Gastrocnemius medialis (tissue), 4 donors: ENCODE data around the gene ZFP62. TPM values are rescaled to one million over a fixed set of nuclear protein-coding genes. Genes with fewer than 3 reads are reported as not detected.
A peak's percentile ranks its signal among the peaks of the same experiment; 100 is the strongest.

Experiments used
- ATAC-seq, 2 donors: fragments of 150-250 bp; one replicate each; pipeline ENCODE4 v1.9.1; 2016
- DNase-seq, 2 donors: peaks; one replicate each; pipeline ENCODE4 v3.0.0-alpha.2; 2019
- H3K27ac ChIP-seq, 4 donors: fragments of 200-600 bp; sonication (generic); 1 replicate in 1 of 4; 2 replicates in 3 of 4; pipeline ENCODE4 v1.5.1; 2016 to 2018; ENCODE audit warnings: mild to moderate bottlenecking in 2 of 4, moderate library complexity in 1 of 4
- H3K27me3 ChIP-seq, 3 donors: fragments of 200-600 bp; sonication (generic) in 2 of 3; 1 replicate in 1 of 3; 2 replicates in 2 of 3; pipeline versions ENCODE4 v1.5.1 to v1.6.0; 2016 to 2019; ENCODE audit warnings: mild to moderate bottlenecking in 1 of 3, moderate library complexity in 1 of 3
- H3K36me3 ChIP-seq, 2 donors: fragments of 200-600 bp; sonication (generic) in 1 of 2; one replicate each; pipeline ENCODE4 v1.5.1; 2017 to 2018
- H3K4me1 ChIP-seq, 2 donors: fragments of 200-600 bp; sonication (generic) in 1 of 2; one replicate each; pipeline ENCODE4 v1.5.1; 2016 to 2017; ENCODE audit warnings: mild to moderate bottlenecking in 2 of 2
- H3K4me3 ChIP-seq, 4 donors: fragments of 200-600 bp; sonication (generic) in 3 of 4; 1 replicate in 1 of 4; 2 replicates in 3 of 4; pipeline ENCODE4 v1.5.1; 2016 to 2019; ENCODE audit warnings: mild to moderate bottlenecking in 2 of 4
- H3K9me3 ChIP-seq, 3 donors: fragments of 200-600 bp; sonication (generic) in 2 of 3; 1 replicate in 1 of 3; 2 replicates in 2 of 3; pipeline ENCODE4 v1.5.1; 2016 to 2019
- POLR2A ChIP-seq, 2 donors: fragments of 450-650 bp; IDR thresholded peaks; one replicate each; pipeline ENCODE4 v1.6.1; 2017; ENCODE audit warnings: antibody characterized with exemption in 2 of 2, mild to moderate bottlenecking in 2 of 2, moderate library complexity in 2 of 2
- in situ Hi-C, 4 donors: fragments of 200-750 bp; cut with MboI; loops; one replicate each; pipeline versions ENCODE4 v1.15.0 to v1.8.0; 2017; ENCODE audit warnings: low sequenced_read_pairs in 4 of 4
- intact Hi-C: fragments of 100-400 bp; cut with DNase I; formaldehyde crosslinking; loops from one replicate; pipeline ENCODE4 v1.15.1; 2023; ENCODE audit warnings: low total_unique reads
- total RNA-seq, 4 donors: library from RNA; depleted of rRNA; stranded (reverse); fragments of >200 nt; gene quantifications; one replicate each; pipeline versions ENCODE4 v1.1.0 to v1.2.3, GENCODE V29; 2016
- TF ChIP-seq, protein P1 (sequence below), 5 experiments: fragments of 450-650 bp in 3 of 5; fragments of 200-600 bp in 2 of 5; sonication (generic) in 2 of 5; IDR thresholded peaks in 4 of 5; conservative IDR thresholded peaks in 1 of 5; 1 replicate in 4 of 5; 2 replicates in 1 of 5; pipeline ENCODE4 v1.5.1; 2016 to 2019; ENCODE audit warnings: antibody characterized with exemption in 5 of 5, mild to moderate bottlenecking in 3 of 5, moderate library complexity in 3 of 5

The ZFP62 gene
- total RNA-seq, 4 donors from 2014 or later, result 8.9 to 14.7 (median 10.2) TPM

DNA sequence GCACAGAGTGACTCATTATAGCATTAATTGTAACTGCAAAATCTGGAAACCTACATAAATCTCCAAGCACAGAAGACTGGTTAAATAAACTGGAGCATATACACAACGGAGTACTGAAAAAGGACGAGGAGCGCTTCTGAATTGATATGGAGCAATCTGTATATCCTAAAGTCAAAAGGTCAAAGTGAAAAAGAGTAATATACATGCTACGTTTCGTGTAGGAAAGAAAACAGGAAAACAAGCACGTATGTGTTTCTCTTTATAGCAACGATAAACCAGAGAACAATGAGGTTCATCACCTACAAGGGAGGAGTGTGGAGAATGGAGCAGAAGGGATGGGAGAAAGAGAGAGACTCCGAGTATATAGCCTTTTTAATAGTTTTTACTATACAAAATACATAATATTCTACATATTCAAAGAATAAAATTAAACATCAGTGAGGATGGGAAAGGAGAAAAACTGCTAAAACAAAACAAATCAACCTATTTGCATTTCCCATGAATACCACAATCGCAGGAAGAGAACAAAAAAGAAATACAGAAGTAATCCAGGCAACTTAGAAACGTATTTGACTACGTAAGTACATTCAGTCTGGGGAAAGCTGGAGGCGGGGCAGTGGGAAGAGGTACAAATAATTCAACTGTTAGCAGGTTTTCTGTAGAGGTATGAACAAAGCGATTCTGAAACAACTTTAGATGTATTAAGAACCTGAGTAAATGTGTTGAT, 7.8 kb downstream of the ZFP62 start:
- Histone ChIP-seq H3K9me3 (no peaks in the 10 kb centered on the region), H3K4me3 (no peak overlapping the region), H3K4me1 (no peaks in the 10 kb centered on the region), H3K36me3 (peaks cover 8 to 29% of the 10 kb centered on the region in 2 donors), H3K27me3 (no peaks in the 10 kb centered on the region), H3K27ac (peak overlapping the region in 1 of 4 donors; percentile 16)
- ATAC-seq (no peak), DNase-seq (no peak)
- no peak for TF ChIP-seq POLR2A (IDR thresholded peaks at IDR 0.05)
- TF ChIP-seq, protein P1, sequence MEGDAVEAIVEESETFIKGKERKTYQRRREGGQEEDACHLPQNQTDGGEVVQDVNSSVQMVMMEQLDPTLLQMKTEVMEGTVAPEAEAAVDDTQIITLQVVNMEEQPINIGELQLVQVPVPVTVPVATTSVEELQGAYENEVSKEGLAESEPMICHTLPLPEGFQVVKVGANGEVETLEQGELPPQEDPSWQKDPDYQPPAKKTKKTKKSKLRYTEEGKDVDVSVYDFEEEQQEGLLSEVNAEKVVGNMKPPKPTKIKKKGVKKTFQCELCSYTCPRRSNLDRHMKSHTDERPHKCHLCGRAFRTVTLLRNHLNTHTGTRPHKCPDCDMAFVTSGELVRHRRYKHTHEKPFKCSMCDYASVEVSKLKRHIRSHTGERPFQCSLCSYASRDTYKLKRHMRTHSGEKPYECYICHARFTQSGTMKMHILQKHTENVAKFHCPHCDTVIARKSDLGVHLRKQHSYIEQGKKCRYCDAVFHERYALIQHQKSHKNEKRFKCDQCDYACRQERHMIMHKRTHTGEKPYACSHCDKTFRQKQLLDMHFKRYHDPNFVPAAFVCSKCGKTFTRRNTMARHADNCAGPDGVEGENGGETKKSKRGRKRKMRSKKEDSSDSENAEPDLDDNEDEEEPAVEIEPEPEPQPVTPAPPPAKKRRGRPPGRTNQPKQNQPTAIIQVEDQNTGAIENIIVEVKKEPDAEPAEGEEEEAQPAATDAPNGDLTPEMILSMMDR (IDR thresholded peaks at IDR 0.05 in 4 of 5, conservative IDR thresholded peaks at IDR 0.05 in 1 of 5), result no peak
- in situ Hi-C loops, result no loop called here
- intact Hi-C loops, result no loop called here

DNA sequence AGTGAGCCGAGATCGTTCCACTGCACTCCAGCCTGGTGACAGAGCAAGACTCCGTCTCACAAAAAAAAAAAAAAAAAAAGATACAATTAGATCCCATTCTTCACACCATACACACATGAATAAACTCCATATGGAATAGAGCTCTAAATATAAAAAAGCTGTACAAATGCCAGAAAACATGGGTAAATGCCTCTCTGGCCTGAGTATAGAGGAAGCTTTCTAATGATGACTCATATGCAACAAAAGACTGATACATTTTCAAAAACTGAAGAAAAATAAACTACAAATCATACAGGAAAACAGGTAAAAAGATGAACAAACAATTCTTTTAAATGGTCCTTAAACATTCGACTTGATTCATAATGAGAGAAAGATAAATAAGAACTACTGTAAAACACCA, 8.6 kb downstream of the ZFP62 start:
- in situ Hi-C loops (no loop called here), intact Hi-C loops (no loop called here)
- no peak overlapping the region for H3K4me3 ChIP-seq
- H3K4me1 ChIP-seq, result no peaks in the 10 kb centered on the region
- TF ChIP-seq, protein P1 (IDR thresholded peaks at IDR 0.05 in 4 of 5, conservative IDR thresholded peaks at IDR 0.05 in 1 of 5), result no peak
- no peak for TF ChIP-seq POLR2A (IDR thresholded peaks at IDR 0.05)
- H3K27me3 ChIP-seq, result no peaks in the 10 kb centered on the region
- DNase-seq (no peak), ATAC-seq (no peak)
- H3K27ac ChIP-seq, result no peak overlapping the region
- peaks cover 8 to 29% of the 10 kb centered on the region in 2 donors for H3K36me3 ChIP-seq
- no peaks in the 10 kb centered on the region for H3K9me3 ChIP-seq

DNA sequence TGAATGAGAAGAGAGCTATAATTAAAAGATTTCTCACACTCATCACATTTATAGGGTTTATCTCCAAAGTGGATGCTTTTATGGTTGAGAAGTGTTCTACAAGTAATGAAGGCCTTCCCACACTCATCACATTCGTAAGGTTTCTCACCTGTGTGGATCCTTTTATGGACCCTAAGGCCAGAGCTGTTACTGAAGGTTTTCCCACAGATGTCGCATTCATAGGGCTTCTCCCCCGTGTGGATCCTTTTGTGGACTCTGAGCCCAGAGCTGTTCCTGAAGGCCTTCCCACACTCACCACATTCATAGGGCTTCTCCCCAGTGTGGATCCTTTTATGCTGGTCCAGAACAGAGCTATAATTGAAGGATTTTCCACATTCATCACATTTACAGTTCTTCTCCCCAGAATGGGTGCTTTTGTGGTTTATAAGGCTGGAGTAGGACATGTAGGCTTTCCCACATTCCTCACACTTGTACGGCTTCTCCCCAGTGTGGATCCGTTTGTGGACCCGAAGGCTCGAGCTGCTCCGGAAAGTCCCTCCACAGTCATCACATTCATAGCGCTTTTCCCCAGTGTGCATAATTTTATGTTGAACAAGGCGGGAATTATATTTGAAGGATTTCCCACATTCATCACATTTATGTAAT, 10.5 kb downstream of the ZFP62 start:
- in situ Hi-C loops (no loop called here), intact Hi-C loops (no loop called here)
- Histone ChIP-seq H3K4me1 (no peaks in the 10 kb centered on the region), H3K9me3 (no peaks in the 10 kb centered on the region), H3K36me3 (peaks cover 8 to 29% of the 10 kb centered on the region in 2 donors), H3K27me3 (no peaks in the 10 kb centered on the region), H3K27ac (no peak overlapping the region), H3K4me3 (no peak overlapping the region)
- DNase-seq (no peak), ATAC-seq (no peak)
- TF ChIP-seq, protein P1 (IDR thresholded peaks at IDR 0.05 in 4 of 5, conservative IDR thresholded peaks at IDR 0.05 in 1 of 5), result no peak
- no peak for TF ChIP-seq POLR2A (IDR thresholded peaks at IDR 0.05)

DNA sequence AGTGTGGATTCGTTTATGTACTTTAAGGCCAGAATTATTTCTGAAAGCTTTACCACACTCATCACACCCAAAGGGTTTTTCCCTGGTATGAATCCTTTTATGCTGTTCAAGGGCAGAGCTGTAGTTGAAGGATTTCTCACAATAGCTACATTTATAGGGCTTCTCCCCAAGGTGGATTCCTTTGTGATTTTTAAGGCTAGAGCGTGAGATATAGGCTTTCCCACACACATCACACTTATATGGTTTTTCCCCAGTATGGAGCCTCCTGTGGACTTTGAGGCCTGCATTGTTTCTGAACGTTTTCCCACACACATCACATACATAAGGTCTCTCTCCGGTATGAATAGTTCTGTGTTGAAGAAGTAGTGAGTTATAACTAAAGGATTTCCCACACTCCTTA, 11.2 kb downstream of the ZFP62 start:
- H3K9me3 ChIP-seq, result no peaks in the 10 kb centered on the region
- no peak overlapping the region for H3K4me3 ChIP-seq
- no peak for DNase-seq
- no peak for TF ChIP-seq POLR2A (IDR thresholded peaks at IDR 0.05)
- TF ChIP-seq, protein P1 (IDR thresholded peaks at IDR 0.05 in 4 of 5, conservative IDR thresholded peaks at IDR 0.05 in 1 of 5), result no peak
- no peak overlapping the region for H3K27ac ChIP-seq
- peaks cover 8 to 29% of the 10 kb centered on the region in 2 donors for H3K36me3 ChIP-seq
- no peak for ATAC-seq
- no peaks in the 10 kb centered on the region for H3K27me3 ChIP-seq
- intact Hi-C loops (no loop called here), in situ Hi-C loops (no loop called here)
- no peaks in the 10 kb centered on the region for H3K4me1 ChIP-seq
